ENCODE data around the gene ANTXR1.

Gene ANTXR1

DNA sequence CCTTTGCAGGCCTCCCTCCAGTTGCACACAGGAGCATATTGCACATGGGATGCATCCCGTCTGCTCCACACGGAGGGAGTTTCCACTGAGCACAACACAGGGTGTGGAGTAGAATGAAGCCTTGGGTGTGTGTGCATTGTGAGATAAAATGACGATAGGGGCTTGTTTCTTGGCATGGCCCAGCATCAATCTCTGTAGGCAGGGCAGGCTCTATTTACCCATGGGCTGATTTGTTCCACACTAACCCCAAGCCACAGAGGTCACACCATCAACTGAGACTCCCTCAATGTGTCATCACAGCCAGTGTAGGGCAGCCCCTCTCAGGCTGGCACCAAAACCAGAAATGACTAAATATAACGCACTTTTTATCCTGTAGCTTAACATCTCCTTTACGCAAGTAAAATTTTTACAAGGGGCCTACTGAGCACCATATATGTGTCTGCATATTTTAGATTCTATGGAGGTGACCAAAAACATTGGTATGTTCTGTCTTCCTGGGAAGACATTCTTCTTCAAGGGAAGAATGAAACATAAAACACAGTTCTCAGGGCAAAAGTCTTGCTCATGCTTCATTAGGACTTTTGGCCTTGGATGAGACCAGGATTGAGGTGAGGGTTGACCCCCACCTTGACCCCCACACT lies 41.3 kb upstream of the ANTXR1 start:
- Mint-ChIP-seq H3K27ac (no peak overlapping the region), H3K36me3 (ENCODE audit: low read depth) (no peaks in the 10 kb centered on the region), H3K4me3 (no peak overlapping the region), H3K27me3 (ENCODE audit: low read depth) (no peaks in the 10 kb centered on the region), H3K9me3 (no peaks in the 10 kb centered on the region), H3K4me1 (peaks cover 13% of the 10 kb centered on the region)
- TF ChIP-seq, protein P1, sequence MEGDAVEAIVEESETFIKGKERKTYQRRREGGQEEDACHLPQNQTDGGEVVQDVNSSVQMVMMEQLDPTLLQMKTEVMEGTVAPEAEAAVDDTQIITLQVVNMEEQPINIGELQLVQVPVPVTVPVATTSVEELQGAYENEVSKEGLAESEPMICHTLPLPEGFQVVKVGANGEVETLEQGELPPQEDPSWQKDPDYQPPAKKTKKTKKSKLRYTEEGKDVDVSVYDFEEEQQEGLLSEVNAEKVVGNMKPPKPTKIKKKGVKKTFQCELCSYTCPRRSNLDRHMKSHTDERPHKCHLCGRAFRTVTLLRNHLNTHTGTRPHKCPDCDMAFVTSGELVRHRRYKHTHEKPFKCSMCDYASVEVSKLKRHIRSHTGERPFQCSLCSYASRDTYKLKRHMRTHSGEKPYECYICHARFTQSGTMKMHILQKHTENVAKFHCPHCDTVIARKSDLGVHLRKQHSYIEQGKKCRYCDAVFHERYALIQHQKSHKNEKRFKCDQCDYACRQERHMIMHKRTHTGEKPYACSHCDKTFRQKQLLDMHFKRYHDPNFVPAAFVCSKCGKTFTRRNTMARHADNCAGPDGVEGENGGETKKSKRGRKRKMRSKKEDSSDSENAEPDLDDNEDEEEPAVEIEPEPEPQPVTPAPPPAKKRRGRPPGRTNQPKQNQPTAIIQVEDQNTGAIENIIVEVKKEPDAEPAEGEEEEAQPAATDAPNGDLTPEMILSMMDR (IDR thresholded peaks at IDR 0.05; ENCODE audit: unreplicated experiment in 3 of 3), result no peak

DNA sequence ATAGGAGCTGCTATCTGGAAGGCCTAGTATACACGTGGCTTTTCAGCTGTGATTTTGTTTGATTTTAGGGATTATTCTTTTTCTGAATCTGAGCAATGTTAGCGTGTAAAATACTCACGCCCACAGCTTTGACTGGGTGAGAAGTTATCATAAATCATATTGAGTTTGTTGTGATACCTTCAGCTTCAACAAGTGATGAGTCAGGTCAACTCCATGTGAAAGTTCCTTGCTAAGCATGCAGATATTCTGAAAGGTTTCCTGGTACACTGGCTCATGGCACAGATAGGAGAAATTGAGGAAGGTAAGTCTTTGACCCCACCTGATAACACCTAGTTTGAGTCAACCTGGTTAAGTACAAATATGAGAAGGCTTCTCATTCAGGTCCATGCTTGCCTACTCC lies 38.7 kb upstream of the ANTXR1 start, which contains the start of gene GKN1:
TSS of gene GKN1 (plus strand) at position 386 of the 400 bp plus-strand sequence. CDS start 42 bp downstream, outside the sequence.
- Mint-ChIP-seq H3K4me3 (no peak within 1 kb of the TSS), H3K4me1 (peaks cover 13% of the 10 kb centered on the region), H3K36me3 (ENCODE audit: low read depth) (no peaks in the 10 kb centered on the region), H3K9me3 (no peaks in the 10 kb centered on the region), H3K27me3 (ENCODE audit: low read depth) (no peaks in the 10 kb centered on the region), H3K27ac (no peak within 1 kb of the TSS)
- TF ChIP-seq, protein P1 (IDR thresholded peaks at IDR 0.05; ENCODE audit: unreplicated experiment in 3 of 3), result no peak

DNA sequence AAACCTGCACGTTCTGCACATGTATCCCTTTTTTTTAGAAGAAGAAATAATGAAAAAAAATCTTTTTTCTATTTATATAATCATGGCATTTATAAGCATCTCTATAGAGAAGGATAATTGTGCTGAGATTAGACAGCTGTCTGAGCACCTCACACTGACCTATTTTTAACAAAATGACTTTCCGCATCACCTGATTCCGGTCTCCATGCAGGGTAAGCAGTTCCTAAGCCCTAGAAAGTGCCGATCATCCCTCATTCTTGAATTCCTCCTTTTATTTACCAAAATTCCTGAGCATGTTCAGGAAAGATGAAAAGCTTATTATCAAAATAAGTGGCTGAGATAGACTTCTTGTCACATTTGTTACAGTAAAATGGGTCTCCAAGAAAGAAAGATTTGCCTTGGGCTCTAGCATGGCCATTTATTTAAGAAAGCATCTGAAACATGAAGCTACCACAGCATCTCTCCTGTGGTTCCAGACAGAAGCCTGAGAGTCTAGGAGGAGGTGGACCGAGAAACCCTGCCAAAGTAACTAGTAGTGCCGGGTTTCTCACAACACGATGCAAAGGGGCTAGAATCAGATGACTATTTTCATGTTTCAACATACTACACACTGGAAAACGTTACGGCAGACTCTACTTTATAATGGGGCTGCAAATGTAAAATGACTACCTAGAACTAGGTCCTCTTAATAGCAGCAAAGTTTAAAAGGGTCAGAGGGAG lies 37.9 kb upstream of the ANTXR1 start:
- Mint-ChIP-seq H3K27ac (no peak overlapping the region), H3K27me3 (ENCODE audit: low read depth) (no peaks in the 10 kb centered on the region), H3K36me3 (ENCODE audit: low read depth) (no peaks in the 10 kb centered on the region), H3K4me1 (peaks cover 9% of the 10 kb centered on the region), H3K9me3 (no peaks in the 10 kb centered on the region), H3K4me3 (no peak overlapping the region)
- TF ChIP-seq, protein P1 (IDR thresholded peaks at IDR 0.05; ENCODE audit: unreplicated experiment in 3 of 3), result no peak

DNA sequence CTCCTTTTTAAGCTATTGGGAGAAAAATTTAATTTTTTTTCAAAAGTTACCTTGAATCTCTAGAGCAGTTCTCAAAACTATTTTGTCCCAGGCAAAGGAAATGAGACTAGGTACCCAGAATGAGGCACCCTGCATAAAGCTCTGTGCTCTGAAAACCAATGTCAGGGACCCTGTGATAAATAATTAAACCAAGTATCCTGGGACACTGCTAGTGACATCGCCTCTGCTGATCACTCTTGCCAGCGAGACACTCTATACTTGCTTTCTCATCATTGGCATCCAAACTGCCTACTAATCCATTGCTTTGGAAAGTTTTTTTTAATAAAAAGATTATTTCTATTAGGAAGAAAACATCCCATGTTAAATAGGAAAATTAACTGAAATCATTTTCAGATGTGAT lies 37.1 kb upstream of the ANTXR1 start:
- H3K27ac Mint-ChIP-seq, result no peak overlapping the region
- H3K36me3 Mint-ChIP-seq (ENCODE audit: low read depth), result no peaks in the 10 kb centered on the region
- TF ChIP-seq, protein P1 (IDR thresholded peaks at IDR 0.05; ENCODE audit: unreplicated experiment in 3 of 3), result no peak
- peaks cover 3% of the 10 kb centered on the region for H3K4me1 Mint-ChIP-seq
- no peaks in the 10 kb centered on the region for H3K9me3 Mint-ChIP-seq
- no peak overlapping the region for H3K4me3 Mint-ChIP-seq
- no peaks in the 10 kb centered on the region for H3K27me3 Mint-ChIP-seq (ENCODE audit: low read depth)

DNA sequence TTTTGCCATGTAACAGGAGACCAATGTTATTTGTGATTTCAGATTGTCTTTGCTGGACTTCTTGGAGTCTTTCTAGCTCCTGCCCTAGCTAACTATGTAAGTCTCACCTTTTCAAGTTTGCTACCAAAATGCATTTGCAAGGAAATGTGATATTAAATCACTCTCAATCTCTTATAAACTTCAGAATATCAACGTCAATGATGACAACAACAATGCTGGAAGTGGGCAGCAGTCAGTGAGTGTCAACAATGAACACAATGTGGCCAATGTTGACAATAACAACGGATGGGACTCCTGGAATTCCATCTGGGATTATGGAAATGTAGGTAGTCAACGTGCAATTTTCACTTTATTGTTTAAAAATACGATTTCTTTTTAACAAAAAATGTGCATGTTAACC lies 35.5 kb upstream of the ANTXR1 start:
- no peaks in the 10 kb centered on the region for H3K4me1 Mint-ChIP-seq
- H3K27me3 Mint-ChIP-seq (ENCODE audit: low read depth), result no peaks in the 10 kb centered on the region
- H3K27ac Mint-ChIP-seq, result no peak overlapping the region
- no peaks in the 10 kb centered on the region for H3K36me3 Mint-ChIP-seq (ENCODE audit: low read depth)
- TF ChIP-seq, protein P1 (IDR thresholded peaks at IDR 0.05; ENCODE audit: unreplicated experiment in 3 of 3), result no peak
- no peak overlapping the region for H3K4me3 Mint-ChIP-seq
- H3K9me3 Mint-ChIP-seq, result no peaks in the 10 kb centered on the region
